ENCODE results near the gene NRCAM.

DNA sequence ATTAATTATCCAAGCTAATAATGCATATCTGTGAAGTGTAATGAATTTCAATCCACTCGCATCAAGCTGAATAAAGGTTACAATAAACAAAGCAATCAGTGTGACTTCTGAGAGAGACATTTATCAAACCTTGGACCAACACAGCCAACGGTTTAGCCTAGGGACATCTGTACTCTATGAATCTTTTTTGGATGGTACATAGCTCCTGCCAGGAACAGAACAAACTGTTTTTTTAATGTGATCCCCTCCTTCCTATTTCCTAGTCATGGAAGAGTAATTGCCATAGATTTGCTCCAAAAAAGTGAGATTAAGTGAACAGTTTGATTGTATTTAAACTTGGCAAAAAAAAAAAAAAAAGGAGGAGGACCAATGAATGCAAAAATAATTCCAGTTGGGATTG is 11.2 kb upstream of the NRCAM start:
- TF ChIP-seq, protein P1, sequence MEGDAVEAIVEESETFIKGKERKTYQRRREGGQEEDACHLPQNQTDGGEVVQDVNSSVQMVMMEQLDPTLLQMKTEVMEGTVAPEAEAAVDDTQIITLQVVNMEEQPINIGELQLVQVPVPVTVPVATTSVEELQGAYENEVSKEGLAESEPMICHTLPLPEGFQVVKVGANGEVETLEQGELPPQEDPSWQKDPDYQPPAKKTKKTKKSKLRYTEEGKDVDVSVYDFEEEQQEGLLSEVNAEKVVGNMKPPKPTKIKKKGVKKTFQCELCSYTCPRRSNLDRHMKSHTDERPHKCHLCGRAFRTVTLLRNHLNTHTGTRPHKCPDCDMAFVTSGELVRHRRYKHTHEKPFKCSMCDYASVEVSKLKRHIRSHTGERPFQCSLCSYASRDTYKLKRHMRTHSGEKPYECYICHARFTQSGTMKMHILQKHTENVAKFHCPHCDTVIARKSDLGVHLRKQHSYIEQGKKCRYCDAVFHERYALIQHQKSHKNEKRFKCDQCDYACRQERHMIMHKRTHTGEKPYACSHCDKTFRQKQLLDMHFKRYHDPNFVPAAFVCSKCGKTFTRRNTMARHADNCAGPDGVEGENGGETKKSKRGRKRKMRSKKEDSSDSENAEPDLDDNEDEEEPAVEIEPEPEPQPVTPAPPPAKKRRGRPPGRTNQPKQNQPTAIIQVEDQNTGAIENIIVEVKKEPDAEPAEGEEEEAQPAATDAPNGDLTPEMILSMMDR (IDR thresholded peaks at IDR 0.05): no peak
- no peak for TF ChIP-seq POLR2AphosphoS5 (IDR thresholded peaks at IDR 0.05)

Data from gastroesophageal sphincter (tissue), 3 donors.